MG63 (cell line): ENCODE data around the gene SLC25A2. TPM values are rescaled to one million over a fixed set of nuclear protein-coding genes. Genes with fewer than 3 reads are reported as not detected.
A peak's percentile ranks its signal among the peaks of the same experiment; 100 is the strongest.
"Not testable (repeated sequence)": the region's sequence is repeated elsewhere in the genome, so short reads cannot be mapped to it uniquely, and the experiment has no call there.

Source experiments
- DNase-seq: peaks from one replicate; pipeline ENCODE4 v3.0.0-alpha.2; 2020
- H3K27me3 ChIP-seq: fragments of 250-450 bp; sonication (Bioruptor Pico); 2 replicates; pipeline ENCODE4 v1.5.1; 2020; ENCODE audit warnings: mild to moderate bottlenecking, moderate library complexity
- H3K36me3 ChIP-seq: fragments of 250-450 bp; sonication (Bioruptor Pico); 2 replicates; pipeline ENCODE4 v1.5.1; 2020; ENCODE audit warnings: mild to moderate bottlenecking, moderate library complexity
- H3K4me3 ChIP-seq: fragments of 250-450 bp; sonication (Bioruptor Pico); 2 replicates; pipeline ENCODE4 v1.5.1; 2020; ENCODE audit warnings: mild to moderate bottlenecking, moderate library complexity
- H3K9me3 ChIP-seq: fragments of 250-450 bp; sonication (Bioruptor Pico); 2 replicates; pipeline ENCODE4 v1.5.1; 2020; ENCODE audit warnings: mild to moderate bottlenecking, moderate library complexity
- total RNA-seq: library from RNA; depleted of rRNA; stranded (reverse); fragments of >200 nt; shearing (Covaris generic); gene quantifications from 2 replicates; pipeline ENCODE4 v1.2.3, GENCODE V29; 2014; ENCODE audit warnings: low replicate concordance; rRNA removed

SLC25A2 gene
- total RNA-seq, 1 experiment from 2014 or later: not detected

- H3K4me3 ChIP-seq: peak within 1 kb of the TSS; percentile 93
- H3K36me3 ChIP-seq: peaks cover 48% of the 10 kb centered on the region
- no peaks in the 10 kb centered on the region for H3K27me3 ChIP-seq
- peaks cover 45% of the 10 kb centered on the region for H3K9me3 ChIP-seq
- DNase-seq: peak; percentile 93
Observed at GRCh38 chr5:141320225-141321169, 16.6 kb upstream of the SLC25A2 start, which contains the start of gene TAF7. TSS of gene TAF7 (minus strand) at chr5:141320784. CDS start at chr5:141320044, 740 bp downstream.

GRCh38 chr5:141319699-141320098 lies 15.8 kb upstream of the SLC25A2 start:
- no peak for DNase-seq
- peaks cover 52% of the 10 kb centered on the region for H3K36me3 ChIP-seq

GRCh38 chr5:141319202-141319601 lies 15.4 kb upstream of the SLC25A2 start:
- H3K4me3 ChIP-seq: peak overlapping the region; percentile 93
- no peaks in the 10 kb centered on the region for H3K27me3 ChIP-seq
- DNase-seq: no peak
- peaks cover 54% of the 10 kb centered on the region for H3K36me3 ChIP-seq
- peaks cover 49% of the 10 kb centered on the region for H3K9me3 ChIP-seq

More at GRCh38 chr5:141319699-141320098, 15.8 kb upstream of the SLC25A2 start:
- Histone ChIP-seq H3K9me3 (peaks cover 45% of the 10 kb centered on the region), H3K27me3 (no peaks in the 10 kb centered on the region), H3K4me3 (peak overlapping the region; percentile 93)

GRCh38 chr5:141316963-141317362 lies 13.1 kb upstream of the SLC25A2 start:
- H3K36me3 ChIP-seq: peaks cover 55% of the 10 kb centered on the region

DNA sequence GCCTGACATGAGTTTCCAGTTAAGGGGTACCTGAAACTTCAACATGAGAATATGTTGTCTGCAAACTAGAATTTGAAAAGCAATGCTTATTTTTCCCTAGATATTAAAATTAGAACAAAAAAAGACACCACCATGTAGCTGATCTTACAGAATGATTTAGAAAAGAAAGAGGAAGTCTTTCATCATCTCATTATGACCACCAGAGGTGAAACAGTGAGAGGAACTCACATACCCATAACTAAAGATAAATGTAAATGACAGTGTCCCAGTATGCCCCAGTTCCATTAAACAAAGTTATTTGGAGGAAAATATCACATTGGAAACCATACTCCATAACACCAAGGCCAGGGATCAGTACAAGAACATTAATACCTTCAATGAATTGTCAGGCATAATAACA lies 9.9 kb upstream of the SLC25A2 start:
- DNase-seq: no peak
- peaks cover 23% of the 10 kb centered on the region for H3K9me3 ChIP-seq
- no peaks in the 10 kb centered on the region for H3K27me3 ChIP-seq
- no peak overlapping the region for H3K4me3 ChIP-seq
- H3K36me3 ChIP-seq: peaks cover 39% of the 10 kb centered on the region

More at GRCh38 chr5:141316963-141317362, 13.1 kb upstream of the SLC25A2 start:
- DNase-seq, H3K4me3 ChIP-seq, H3K27me3 ChIP-seq: not testable (repeated sequence)
- H3K9me3 ChIP-seq: peaks cover 49% of the 10 kb centered on the region

DNA sequence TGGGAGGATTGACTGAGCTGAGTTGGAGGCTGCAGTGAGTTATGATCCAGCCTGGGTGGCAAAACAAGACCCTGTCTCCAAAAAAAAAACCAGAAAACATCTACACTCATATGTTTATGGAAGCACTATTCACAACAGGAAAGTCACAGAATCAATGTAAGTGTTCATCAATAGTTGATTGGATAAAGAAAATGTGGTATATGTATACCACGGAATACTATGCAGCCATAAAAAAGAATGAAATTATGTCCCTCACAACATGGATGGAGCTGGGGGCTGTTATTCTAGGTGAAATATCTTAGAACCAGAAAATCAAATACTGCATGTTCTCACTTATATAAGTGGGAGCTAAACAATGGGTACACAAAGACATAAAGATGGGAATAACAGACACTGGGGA lies 2.8 kb upstream of the SLC25A2 start:
- no peaks in the 10 kb centered on the region for H3K36me3 ChIP-seq
- no peaks in the 10 kb centered on the region for H3K27me3 ChIP-seq
- no peak for DNase-seq
- H3K4me3 ChIP-seq: no peak overlapping the region
- H3K9me3 ChIP-seq: peaks cover 4% of the 10 kb centered on the region

DNA sequence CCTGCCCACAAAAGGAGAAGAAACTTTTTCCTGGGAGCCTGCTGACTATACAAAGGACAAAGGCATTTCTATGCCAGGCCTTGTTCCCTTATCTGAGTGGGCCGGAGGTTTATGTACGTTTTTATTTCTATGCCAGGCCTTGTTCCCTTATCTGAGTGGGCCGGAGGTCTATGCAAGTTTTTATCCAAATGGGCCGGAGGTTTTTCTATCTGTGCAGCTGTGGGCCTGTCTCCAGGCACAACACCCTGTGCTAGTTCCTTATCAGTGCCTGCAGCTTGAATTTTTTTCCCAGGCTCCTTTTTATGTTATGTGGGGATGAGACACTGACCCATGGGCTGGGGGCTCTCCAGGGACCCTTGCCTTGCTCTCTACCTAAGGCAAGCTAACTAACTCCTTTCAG lies 5.5 kb downstream of the SLC25A2 start:
- no peak for DNase-seq

DNA sequence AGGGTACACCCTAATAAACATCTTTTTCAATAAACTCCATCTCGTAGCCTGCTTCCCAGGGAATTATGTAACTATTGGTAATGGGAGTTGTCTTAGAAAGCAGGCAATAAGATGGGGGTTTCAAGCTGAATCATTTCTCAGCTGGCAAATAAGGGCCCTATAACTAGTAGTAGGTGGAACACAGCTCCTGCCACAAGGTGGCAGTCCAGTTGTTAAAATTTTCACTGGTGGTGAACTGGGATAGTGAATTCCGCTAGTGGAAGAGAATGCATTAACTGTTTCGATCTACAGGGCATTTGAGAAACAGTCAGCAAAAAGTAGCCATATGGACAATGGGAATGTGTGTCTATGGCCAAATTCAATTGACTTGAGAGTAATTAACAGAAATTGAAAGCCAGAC lies 30.9 kb downstream of the SLC25A2 start:
- Histone ChIP-seq H3K36me3 (no peaks in the 10 kb centered on the region), H3K27me3 (no peaks in the 10 kb centered on the region), H3K9me3 (peaks cover 14% of the 10 kb centered on the region), H3K4me3 (no peak overlapping the region)
- peak; percentile 2 for DNase-seq

More for the DNA sequence above, 5.5 kb downstream of the SLC25A2 start:
- Histone ChIP-seq H3K27me3 (no peaks in the 10 kb centered on the region), H3K4me3 (no peak overlapping the region), H3K36me3 (no peaks in the 10 kb centered on the region), H3K9me3 (peaks cover 4% of the 10 kb centered on the region)

DNA sequence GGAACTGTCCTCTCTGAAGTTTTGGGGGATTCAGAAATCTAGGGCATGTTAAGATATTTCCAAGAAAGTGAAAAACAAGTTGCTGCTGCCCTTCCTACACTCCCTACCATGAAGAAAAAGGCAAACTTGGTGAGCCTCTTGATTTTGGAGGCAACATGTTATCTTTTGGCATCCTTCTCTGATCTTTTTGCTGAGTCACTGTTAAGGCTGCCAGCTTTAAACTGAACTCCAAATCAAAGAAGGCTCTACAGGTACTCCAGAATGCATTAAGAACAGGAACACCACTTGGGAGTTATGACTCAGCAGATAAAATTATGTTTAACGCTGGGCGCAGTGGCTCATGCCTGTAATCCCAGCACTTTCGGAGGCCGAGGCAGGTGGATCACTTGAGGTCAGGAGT lies 34.7 kb downstream of the SLC25A2 start:
- DNase-seq: no peak
- no peaks in the 10 kb centered on the region for H3K27me3 ChIP-seq

DNA sequence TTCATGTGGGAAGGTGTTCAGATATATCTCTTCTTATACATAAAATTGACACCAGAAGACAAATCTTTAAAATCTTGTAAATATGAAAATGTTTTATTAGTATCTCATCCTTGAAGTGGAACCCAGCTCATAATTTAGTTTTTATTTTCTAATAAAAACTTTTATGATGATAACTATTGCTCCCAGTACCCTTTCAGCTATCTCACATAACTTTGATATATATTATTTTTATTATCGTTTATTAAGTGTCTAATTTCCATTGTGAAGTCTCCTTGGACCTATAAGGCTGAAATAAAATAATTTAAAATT lies 42.7 kb downstream of the SLC25A2 start:
- H3K9me3 ChIP-seq: peaks cover 67% of the 10 kb centered on the region
- DNase-seq: no peak
- no peak overlapping the region for H3K4me3 ChIP-seq
- no peaks in the 10 kb centered on the region for H3K27me3 ChIP-seq
- no peaks in the 10 kb centered on the region for H3K36me3 ChIP-seq

More for the DNA sequence above, 34.7 kb downstream of the SLC25A2 start:
- no peaks in the 10 kb centered on the region for H3K36me3 ChIP-seq
- H3K4me3 ChIP-seq: no peak overlapping the region
- peaks cover 15% of the 10 kb centered on the region for H3K9me3 ChIP-seq

GRCh38 chr5:141260458-141261237 lies 43.2 kb downstream of the SLC25A2 start:
- no peaks in the 10 kb centered on the region for H3K27me3 ChIP-seq
- DNase-seq: no peak
- no peaks in the 10 kb centered on the region for H3K36me3 ChIP-seq
- no peak overlapping the region for H3K4me3 ChIP-seq
- H3K9me3 ChIP-seq: peaks cover 71% of the 10 kb centered on the region

DNA sequence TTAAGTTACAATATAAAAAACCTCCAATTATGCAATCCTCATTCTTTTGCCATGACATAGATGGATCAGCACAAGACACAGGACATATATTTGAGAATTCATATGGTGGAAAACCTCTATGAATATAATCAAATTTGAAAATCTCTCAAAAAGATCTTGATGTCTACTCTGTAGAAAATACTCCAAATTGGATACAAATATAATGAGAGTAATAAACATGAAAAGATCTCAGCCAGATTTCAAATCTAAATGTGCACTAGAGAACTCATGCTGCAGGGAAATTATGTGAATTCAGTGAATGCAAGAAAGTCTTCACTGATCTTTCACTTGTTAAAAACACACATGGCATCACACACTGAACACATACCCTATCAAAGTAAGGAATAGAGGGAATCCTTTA lies 44.9 kb downstream of the SLC25A2 start:
- Histone ChIP-seq H3K4me3 (no peak overlapping the region), H3K9me3 (peaks cover 72% of the 10 kb centered on the region), H3K36me3 (no peaks in the 10 kb centered on the region), H3K27me3 (no peaks in the 10 kb centered on the region)
- no peak for DNase-seq

GRCh38 chr5:141258464-141258863 lies 45.4 kb downstream of the SLC25A2 start:
- Histone ChIP-seq H3K27me3 (no peaks in the 10 kb centered on the region), H3K4me3 (no peak overlapping the region), H3K9me3 (peaks cover 71% of the 10 kb centered on the region), H3K36me3 (no peaks in the 10 kb centered on the region)
- no peak for DNase-seq

Other genes with a start within 250 kb of the SLC25A2 start
- 6.0 and 7.0 TPM in 2 replicates for gene PCDHB2, start 209.4 kb downstream of the SLC25A2 start, total RNA-seq
- gene PCDHB3, start 203.6 kb downstream of the SLC25A2 start, total RNA-seq: not detected in 2 replicates
- gene PCDHB4, start 182.2 kb downstream of the SLC25A2 start, total RNA-seq: not detected in 2 replicates
- 2.3 TPM in 1 of 2 replicates, not detected in the other for gene PCDHB5, start 168.8 kb downstream of the SLC25A2 start, total RNA-seq
- 0.10 TPM in 1 of 2 replicates, not detected in the other for gene PCDHB6, start 154.0 kb downstream of the SLC25A2 start, total RNA-seq
- gene PCDHB7, start 131.4 kb downstream of the SLC25A2 start, total RNA-seq: 0.46 TPM in 1 of 2 replicates, not detected in the other
- not detected in 2 replicates for gene PCDHB8, start 126.3 kb downstream of the SLC25A2 start, total RNA-seq
- gene PCDHB16, start 121.7 kb downstream of the SLC25A2 start, total RNA-seq: 0.10 and 1.2 TPM in 2 replicates
- gene PCDHB9, start 116.9 kb downstream of the SLC25A2 start, total RNA-seq: 1.9 TPM in 1 of 2 replicates, not detected in the other
- 0.10 TPM in 1 of 2 replicates, not detected in the other for gene PCDHB10, start 111.7 kb downstream of the SLC25A2 start, total RNA-seq
- gene PCDHB11, start 104.4 kb downstream of the SLC25A2 start, total RNA-seq: 1.0 TPM in 1 of 2 replicates, not detected in the other
- 0.16 TPM in 1 of 2 replicates, not detected in the other for gene PCDHB12, start 95.3 kb downstream of the SLC25A2 start, total RNA-seq
- gene PCDHB13, start 90.1 kb downstream of the SLC25A2 start, total RNA-seq: 0.40 TPM in 1 of 2 replicates, not detected in the other
- 0.74 and 3.8 TPM in 2 replicates for gene PCDHB14, start 80.7 kb downstream of the SLC25A2 start, total RNA-seq
- gene PCDHB15, start 58.7 kb downstream of the SLC25A2 start, total RNA-seq: 0.07 and 2.0 TPM in 2 replicates
- gene TAF7, start 16.7 kb upstream of the SLC25A2 start, total RNA-seq: 183 and 217 TPM in 2 replicates
- 0.42 and 0.56 TPM in 2 replicates for gene PCDHGA1, start 26.5 kb upstream of the SLC25A2 start, total RNA-seq
- not detected in 2 replicates for gene PCDHGA2, start 34.7 kb upstream of the SLC25A2 start, total RNA-seq
- not detected in 2 replicates for gene PCDHGA3, start 39.8 kb upstream of the SLC25A2 start, total RNA-seq
- 0.59 and 1.3 TPM in 2 replicates for gene PCDHGB1, start 46.0 kb upstream of the SLC25A2 start, total RNA-seq
- gene PCDHGA4, start 51.0 kb upstream of the SLC25A2 start, total RNA-seq: 0.23 and 0.44 TPM in 2 replicates
- gene PCDHGB2, start 55.9 kb upstream of the SLC25A2 start, total RNA-seq: 1.6 and 2.5 TPM in 2 replicates
- gene PCDHGA5, start 60.1 kb upstream of the SLC25A2 start, total RNA-seq: not detected in 2 replicates
- 0.81 TPM in 1 of 2 replicates, not detected in the other for gene PCDHGB3, start 66.2 kb upstream of the SLC25A2 start, total RNA-seq
- gene PCDHGA6, start 69.8 kb upstream of the SLC25A2 start, total RNA-seq: 0.20 and 2.3 TPM in 2 replicates
- 0.07 and 0.67 TPM in 2 replicates for gene PCDHGA7, start 78.7 kb upstream of the SLC25A2 start, total RNA-seq
- 0.17 and 0.26 TPM in 2 replicates for gene PCDHGB4, start 83.6 kb upstream of the SLC25A2 start, total RNA-seq
- 0.03 and 0.59 TPM in 2 replicates for gene PCDHGA8, start 88.6 kb upstream of the SLC25A2 start, total RNA-seq
- gene PCDHGB5, start 93.9 kb upstream of the SLC25A2 start, total RNA-seq: 0.53 TPM in 1 of 2 replicates, not detected in the other
- not detected in 2 replicates for gene PCDHGA9, start 98.7 kb upstream of the SLC25A2 start, total RNA-seq
- not detected in 2 replicates for gene PCDHGB6, start 104.0 kb upstream of the SLC25A2 start, total RNA-seq
- 1.0 and 1.2 TPM in 2 replicates for gene PCDHGA10, start 108.9 kb upstream of the SLC25A2 start, total RNA-seq
- 0.10 TPM in 1 of 2 replicates, not detected in the other for gene PCDHGB7, start 113.6 kb upstream of the SLC25A2 start, total RNA-seq
- not detected in 2 replicates for gene PCDHGA11, start 117.0 kb upstream of the SLC25A2 start, total RNA-seq
- gene PCDHGA12, start 126.5 kb upstream of the SLC25A2 start, total RNA-seq: not detected in 2 replicates
- gene PCDHGC3, start 171.9 kb upstream of the SLC25A2 start, total RNA-seq: 42.3 and 49.8 TPM in 2 replicates
- not detected in 2 replicates for gene PCDHGC4, start 181.0 kb upstream of the SLC25A2 start, total RNA-seq
- gene PCDHGC5, start 185.0 kb upstream of the SLC25A2 start, total RNA-seq: 0.46 TPM in 1 of 2 replicates, not detected in the other